Measurements from ENCODE around the gene KLHL14.

DNA sequence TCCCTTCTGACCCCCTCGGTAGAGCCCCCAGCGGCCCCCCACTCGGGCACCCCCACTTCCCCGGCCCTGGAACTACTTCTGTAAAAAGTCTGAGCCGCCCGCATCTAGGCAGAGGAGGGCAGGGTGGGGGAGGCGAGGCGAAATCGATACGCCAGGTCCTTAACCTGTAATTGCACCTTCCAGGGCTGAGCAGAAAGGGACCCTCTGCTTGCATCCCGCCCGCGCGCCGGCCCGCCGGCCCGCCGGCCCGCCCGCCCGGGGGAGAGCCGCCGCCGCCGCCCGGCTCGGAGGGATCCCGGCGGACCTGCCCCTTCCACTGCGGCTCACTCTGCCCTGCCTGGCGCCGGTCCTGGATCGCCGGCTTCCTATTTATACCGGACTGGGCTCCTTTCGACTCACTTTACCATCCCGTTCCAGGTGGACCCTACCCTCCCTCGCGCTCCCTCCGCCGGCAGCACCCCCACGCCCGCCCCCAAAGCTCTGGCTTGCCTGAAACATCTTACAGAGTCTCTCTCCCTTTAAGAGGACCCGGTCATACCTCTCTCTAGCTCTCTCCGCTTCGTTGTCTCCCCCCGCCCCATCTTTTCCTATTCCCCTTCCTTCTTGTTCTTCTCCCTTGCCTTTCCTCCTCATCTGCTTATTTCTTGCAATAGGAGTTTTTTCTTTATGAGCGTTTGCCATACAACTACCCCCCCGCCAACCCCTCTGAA, 797 bp downstream of the KLHL14 start:
- TF ChIP-seq POLR2A (IDR thresholded peaks at IDR 0.05; ENCODE audit: low read depth, low read length) (no peak), TAF1 (IDR thresholded peaks at IDR 0.05; ENCODE audit: borderline replicate concordance, low read depth, low read length) (no peak)

All from GM12892 (cell line).